Neural progenitor cell (in vitro differentiated cells): Measurements from ENCODE around the gene NKD1. TPM values are rescaled to one million over a fixed set of nuclear protein-coding genes. Genes with fewer than 3 reads are reported as not detected.

Source experiments
- DNase-seq: peaks from one replicate; pipeline ENCODE4 v3.0.0-alpha.2; 2016; ENCODE audit warnings: low spot score
- H2AFZ ChIP-seq: fragments of 200-600 bp; sonication (generic); replicated peaks from 2 replicates; pipeline ENCODE4 v1.6.1; 2016; ENCODE audit warnings: antibody characterized with exemption
- H3F3A ChIP-seq: fragments of 200-600 bp; sonication (generic); 2 replicates; pipeline ENCODE4 v1.6.1; 2016; ENCODE audit warnings: antibody characterized with exemption, low read depth
- H3K27ac ChIP-seq: fragments of 200-600 bp; sonication (generic); 2 replicates; pipeline ENCODE4 v1.5.1; 2016; ENCODE audit warnings: mild to moderate bottlenecking
- H3K27me3 ChIP-seq: fragments of 200-600 bp; sonication (generic); 2 replicates; pipeline ENCODE4 v1.6.1; 2016; ENCODE audit warnings: mild to moderate bottlenecking, moderate library complexity
- H3K36me3 ChIP-seq: fragments of 200-600 bp; sonication (generic); 2 replicates; pipeline ENCODE4 v1.5.1; 2016
- H3K4me1 ChIP-seq: fragments of 200-600 bp; sonication (generic); 2 replicates; pipeline ENCODE4 v1.6.1; 2016; ENCODE audit warnings: mixed run types
- H3K4me2 ChIP-seq: fragments of 200-600 bp; sonication (generic); 2 replicates; pipeline ENCODE4 v1.6.1; 2016
- H3K4me3 ChIP-seq: fragments of 200-600 bp; sonication (generic); 2 replicates; pipeline ENCODE4 v1.5.1; 2016
- H3K79me2 ChIP-seq: fragments of 200-600 bp; sonication (generic); 2 replicates; pipeline ENCODE4 v1.6.1; 2016; ENCODE audit warnings: low read depth
- H3K9ac ChIP-seq: fragments of 200-600 bp; sonication (generic); 2 replicates; pipeline ENCODE4 v1.6.1; 2016
- H3K9me3 ChIP-seq: fragments of 200-600 bp; sonication (generic); 2 replicates; pipeline ENCODE4 v1.5.1; 2016; ENCODE audit warnings: low read depth
- H4K20me1 ChIP-seq: fragments of 200-600 bp; sonication (generic); 2 replicates; pipeline ENCODE4 v1.6.1; 2016; ENCODE audit warnings: low read depth
- H3K27ac Mint-ChIP-seq: 3 replicates; pipeline ENCODE4 v1.8.0; 2021; ENCODE audit warnings: mixed read lengths
- H3K27me3 Mint-ChIP-seq: 2 replicates; pipeline ENCODE4 v1.8.0; 2022; ENCODE audit warnings: low read depth, mild to moderate bottlenecking, inconsistent platforms, moderate library complexity, mixed read lengths; ENCODE audit not compliant: insufficient read depth
- H3K36me3 Mint-ChIP-seq: 3 replicates; pipeline ENCODE4 v1.8.0; 2021; ENCODE audit warnings: mixed read lengths
- H3K4me1 Mint-ChIP-seq: 3 replicates; pipeline ENCODE4 v1.8.0; 2021; ENCODE audit warnings: mixed read lengths
- H3K4me3 Mint-ChIP-seq: 3 replicates; pipeline ENCODE4 v1.8.0; 2021; ENCODE audit warnings: mild to moderate bottlenecking, moderate library complexity, mixed read lengths
- H3K9me3 Mint-ChIP-seq: 3 replicates; pipeline ENCODE4 v1.8.0; 2020; ENCODE audit warnings: mixed read lengths
- EZH2 ChIP-seq: fragments of 200-600 bp; sonication (generic); IDR thresholded peaks from 2 replicates; pipeline ENCODE4 v1.6.1; 2017; ENCODE audit warnings: antibody characterized with exemption, mild to moderate bottlenecking, moderate library complexity
- EZH2phosphoT487 ChIP-seq: fragments of 200-600 bp; sonication (generic); IDR thresholded peaks from 2 replicates; pipeline ENCODE4 v1.6.1; 2017; ENCODE audit warnings: antibody characterized with exemption
- total RNA-seq: library from RNA; depleted of rRNA; stranded (reverse); fragments of >200 nt; gene quantifications from 2 replicates; pipeline ENCODE4 v1.2.3, GENCODE V29; 2015; ENCODE audit warnings: low replicate concordance
- TF ChIP-seq, protein P1 (sequence below): fragments of 200-600 bp; sonication (generic); IDR thresholded peaks from 2 replicates; pipeline ENCODE4 v1.5.1; 2017; ENCODE audit warnings: antibody characterized with exemption, mild to moderate bottlenecking

Gene NKD1
- total RNA-seq, 1 donor from 2014 or later = 5.3 TPM

DNA sequence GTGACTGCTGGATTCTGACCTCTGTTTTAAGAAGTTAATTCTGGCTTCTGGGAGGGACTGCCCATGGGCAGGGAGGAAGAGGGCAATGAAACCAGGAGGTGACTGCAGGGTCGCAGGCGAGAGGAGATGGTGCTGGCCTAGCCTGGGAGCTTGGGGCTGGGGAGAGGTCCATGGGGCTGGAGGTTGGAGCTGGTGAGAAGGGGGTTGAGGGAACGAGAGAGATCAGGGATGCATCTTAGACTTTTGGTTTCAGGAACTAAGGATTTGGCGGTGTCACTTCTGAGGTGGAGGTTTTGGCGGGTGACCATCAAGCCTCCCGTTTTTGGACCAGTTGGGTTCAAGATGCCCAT lies 64.6 kb downstream of the NKD1 start:
- Histone ChIP-seq H3K9me3 (no peaks in the 10 kb centered on the region), H3K36me3 (no peaks in the 10 kb centered on the region), H3K27ac (no peak overlapping the region), H3K4me1 (peaks cover 11% of the 10 kb centered on the region), H3K4me3 (no peak overlapping the region), H3F3A (peaks cover 16% of the 10 kb centered on the region), H4K20me1 (peaks cover 22% of the 10 kb centered on the region), H2AFZ (no peak overlapping the region), H3K27me3 (peaks cover 45% of the 10 kb centered on the region), H3K4me2 (no peak overlapping the region), H3K79me2 (no peaks in the 10 kb centered on the region), H3K9ac (no peak overlapping the region)
- TF ChIP-seq EZH2 (no peak), EZH2phosphoT487 (no peak)
- TF ChIP-seq, protein P1, sequence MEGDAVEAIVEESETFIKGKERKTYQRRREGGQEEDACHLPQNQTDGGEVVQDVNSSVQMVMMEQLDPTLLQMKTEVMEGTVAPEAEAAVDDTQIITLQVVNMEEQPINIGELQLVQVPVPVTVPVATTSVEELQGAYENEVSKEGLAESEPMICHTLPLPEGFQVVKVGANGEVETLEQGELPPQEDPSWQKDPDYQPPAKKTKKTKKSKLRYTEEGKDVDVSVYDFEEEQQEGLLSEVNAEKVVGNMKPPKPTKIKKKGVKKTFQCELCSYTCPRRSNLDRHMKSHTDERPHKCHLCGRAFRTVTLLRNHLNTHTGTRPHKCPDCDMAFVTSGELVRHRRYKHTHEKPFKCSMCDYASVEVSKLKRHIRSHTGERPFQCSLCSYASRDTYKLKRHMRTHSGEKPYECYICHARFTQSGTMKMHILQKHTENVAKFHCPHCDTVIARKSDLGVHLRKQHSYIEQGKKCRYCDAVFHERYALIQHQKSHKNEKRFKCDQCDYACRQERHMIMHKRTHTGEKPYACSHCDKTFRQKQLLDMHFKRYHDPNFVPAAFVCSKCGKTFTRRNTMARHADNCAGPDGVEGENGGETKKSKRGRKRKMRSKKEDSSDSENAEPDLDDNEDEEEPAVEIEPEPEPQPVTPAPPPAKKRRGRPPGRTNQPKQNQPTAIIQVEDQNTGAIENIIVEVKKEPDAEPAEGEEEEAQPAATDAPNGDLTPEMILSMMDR = no peak
- Mint-ChIP-seq H3K4me3 (peak overlapping the region; percentile 51), H3K27me3 (peaks cover 9% of the 10 kb centered on the region), H3K36me3 (peaks cover 30% of the 10 kb centered on the region), H3K27ac (peak overlapping the region; percentile 31), H3K9me3 (no peaks in the 10 kb centered on the region), H3K4me1 (peaks cover 70% of the 10 kb centered on the region)
- DNase-seq = no peak

DNA sequence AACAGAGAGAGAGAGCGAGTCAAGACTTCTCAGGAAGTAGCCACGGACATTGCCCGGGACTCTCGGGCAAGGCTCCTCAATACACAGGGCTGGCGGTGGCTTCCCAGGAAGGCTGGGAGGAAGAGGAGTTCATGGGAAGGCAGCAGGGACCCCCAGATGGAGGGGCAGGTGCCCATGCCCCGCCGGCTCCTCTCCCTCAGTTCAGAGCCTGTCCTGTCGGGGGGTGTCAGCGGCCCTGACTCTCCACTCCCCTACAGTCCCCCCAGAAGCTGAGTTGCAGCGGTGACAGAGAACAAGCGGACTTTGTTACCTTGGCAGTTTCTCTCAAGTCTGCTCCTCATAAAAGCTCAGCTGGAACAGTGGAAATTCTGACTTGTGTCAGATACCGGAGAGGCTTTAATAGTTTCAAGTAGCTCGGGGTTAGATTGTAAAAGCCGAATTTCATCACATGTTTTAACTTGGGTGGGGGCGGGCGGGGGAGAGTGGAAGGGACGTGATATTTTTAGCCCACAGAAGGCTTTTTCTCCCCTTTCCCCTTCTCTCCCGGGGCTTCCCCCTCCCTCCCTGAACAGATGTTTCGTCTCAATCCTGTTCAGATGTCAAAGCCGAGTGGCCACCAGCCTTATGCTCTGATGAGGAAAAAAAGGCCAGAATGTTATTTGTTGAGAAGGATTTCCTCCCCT lies 65.2 kb downstream of the NKD1 start:
- H3K4me1 ChIP-seq = peaks cover 11% of the 10 kb centered on the region
- H4K20me1 ChIP-seq = peaks cover 22% of the 10 kb centered on the region
- H3K27me3 Mint-ChIP-seq = peaks cover 9% of the 10 kb centered on the region
- H3K36me3 ChIP-seq = no peaks in the 10 kb centered on the region
- H3K9me3 Mint-ChIP-seq = no peaks in the 10 kb centered on the region
- H3K27ac ChIP-seq = no peak overlapping the region
- no peak overlapping the region for H3K4me3 ChIP-seq
- H3K36me3 Mint-ChIP-seq = peaks cover 30% of the 10 kb centered on the region
- H3K27me3 ChIP-seq = peaks cover 39% of the 10 kb centered on the region
- peaks cover 68% of the 10 kb centered on the region for H3K4me1 Mint-ChIP-seq
- DNase-seq = no peak
- H2AFZ ChIP-seq = no peak overlapping the region
- H3K4me2 ChIP-seq = no peak overlapping the region
- H3K9ac ChIP-seq = no peak overlapping the region
- peaks cover 16% of the 10 kb centered on the region for H3F3A ChIP-seq
- peak overlapping the region; percentile 51 for H3K4me3 Mint-ChIP-seq
- H3K9me3 ChIP-seq = no peaks in the 10 kb centered on the region
- H3K27ac Mint-ChIP-seq = peak overlapping the region; percentile 79
- TF ChIP-seq EZH2phosphoT487 = no peak
- TF ChIP-seq, protein P1 = no peak
- no peak for TF ChIP-seq EZH2
- no peaks in the 10 kb centered on the region for H3K79me2 ChIP-seq

DNA sequence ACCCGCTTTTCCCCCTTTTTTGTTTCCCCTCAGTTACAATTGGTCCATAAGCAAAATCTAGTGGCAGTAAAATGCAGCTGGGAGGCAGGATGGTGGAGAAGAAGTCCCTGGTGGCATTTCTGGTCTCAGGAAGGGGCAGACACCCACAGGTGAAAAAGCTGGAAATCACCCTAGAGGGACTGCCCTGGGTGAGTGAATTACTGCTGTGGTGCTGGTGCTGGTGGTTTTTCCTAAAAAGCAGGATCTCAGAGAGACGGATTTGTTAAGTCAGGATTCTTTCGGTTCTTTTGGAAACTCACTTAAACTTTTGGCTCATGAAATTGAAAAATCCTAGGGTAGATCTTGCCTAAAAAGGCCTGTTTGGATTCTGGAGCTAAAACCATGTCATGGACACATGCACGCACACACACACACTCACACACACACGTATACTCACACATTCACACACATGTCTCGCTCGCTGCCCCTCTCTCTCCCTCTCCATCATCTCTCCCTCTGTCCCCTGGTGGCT lies 65.8 kb downstream of the NKD1 start:
- Mint-ChIP-seq H3K9me3 (no peaks in the 10 kb centered on the region), H3K27me3 (peaks cover 9% of the 10 kb centered on the region), H3K36me3 (peaks cover 33% of the 10 kb centered on the region), H3K4me1 (peaks cover 67% of the 10 kb centered on the region), H3K27ac (peak overlapping the region; percentile 66), H3K4me3 (no peak overlapping the region)
- Histone ChIP-seq H3K4me3 (no peak overlapping the region), H3K36me3 (no peaks in the 10 kb centered on the region), H3K79me2 (no peaks in the 10 kb centered on the region), H3K4me1 (peaks cover 11% of the 10 kb centered on the region), H3K9me3 (no peaks in the 10 kb centered on the region), H3K27me3 (peaks cover 34% of the 10 kb centered on the region), H3K9ac (no peak overlapping the region), H3F3A (peaks cover 16% of the 10 kb centered on the region), H2AFZ (no peak overlapping the region), H3K4me2 (no peak overlapping the region), H4K20me1 (peaks cover 22% of the 10 kb centered on the region), H3K27ac (no peak overlapping the region)
- no peak for DNase-seq
- TF ChIP-seq, protein P1 = no peak
- no peak for TF ChIP-seq EZH2phosphoT487
- no peak for TF ChIP-seq EZH2
